Breast epithelium (tissue), 3 donors: Measurements from ENCODE around the gene RASGEF1B.

Experiments
- CTCF ChIP-seq, 3 donors: fragments of 450-650 bp; IDR thresholded peaks; one replicate each; pipeline ENCODE4 v1.5.1; 2016 to 2017; ENCODE audit warnings: antibody characterized with exemption in 3 of 3, mild to moderate bottlenecking in 3 of 3, moderate library complexity in 3 of 3
- POLR2A ChIP-seq: fragments of 450-650 bp; IDR thresholded peaks from one replicate; pipeline ENCODE4 v1.6.1; 2016; ENCODE audit warnings: antibody characterized with exemption, mild to moderate bottlenecking, moderate library complexity
- POLR2AphosphoS5 ChIP-seq, 3 donors: sonication (generic); formaldehyde crosslinking; IDR thresholded peaks; one replicate each; pipeline ENCODE4 v1.6.1; 2017; ENCODE audit warnings: antibody characterized with exemption in 3 of 3

- TF ChIP-seq CTCF (IDR thresholded peaks at IDR 0.05) (no peak), POLR2A (no peak), POLR2AphosphoS5 (IDR thresholded peaks at IDR 0.05) (no peak)
Measured at GRCh38 chr4:81404294-81404693, 67.4 kb downstream of the RASGEF1B start.
